Osteoblast (primary cell): ENCODE data around the gene SAP30L. TPM values are rescaled to one million over a fixed set of nuclear protein-coding genes. Genes with fewer than 3 reads are reported as not detected.

Experiments used
- DNase-seq: peaks from one replicate; pipeline ENCODE4 v3.0.0; 2011; ENCODE audit warnings: low spot score, mixed read lengths; ENCODE audit not compliant: insufficient read length; ENCODE audit errors: missing footprints
- H2AFZ ChIP-seq: 2 replicates; pipeline ENCODE4 v1.6.0; 2011; ENCODE audit warnings: mild to moderate bottlenecking, low read length
- H3K27ac ChIP-seq: 2 replicates; pipeline ENCODE4 v1.5.1; 2011; ENCODE audit warnings: mild to moderate bottlenecking, low read depth, low read length, moderate library complexity
- H3K27me3 ChIP-seq: 2 replicates; pipeline ENCODE4 v1.6.0; 2012; ENCODE audit warnings: mild to moderate bottlenecking, control low read depth, inconsistent platforms, low read length, moderate library complexity; ENCODE audit not compliant: insufficient read depth
- H3K36me3 ChIP-seq: 2 replicates; pipeline ENCODE4 v1.5.1; 2011; ENCODE audit warnings: mild to moderate bottlenecking, low read length, control low read depth, moderate library complexity; ENCODE audit not compliant: insufficient read depth
- H3K4me1 ChIP-seq: 2 replicates; pipeline ENCODE4 v1.5.1; 2011; ENCODE audit warnings: mild to moderate bottlenecking, low read length, control low read depth, moderate library complexity; ENCODE audit not compliant: insufficient read depth
- H3K4me2 ChIP-seq: 2 replicates; pipeline ENCODE4 v1.6.0; 2011; ENCODE audit warnings: mild to moderate bottlenecking, low read length; ENCODE audit not compliant: insufficient read depth
- H3K4me3 ChIP-seq: fragments of 200-600 bp; sonication (generic); 3 replicates; pipeline ENCODE4 v1.5.1; 2012; ENCODE audit warnings: mild to moderate bottlenecking, low read length, inconsistent platforms; ENCODE audit not compliant: insufficient read depth
- H3K79me2 ChIP-seq: 2 replicates; pipeline ENCODE4 v1.6.0; 2012; ENCODE audit warnings: mild to moderate bottlenecking, low read length, control low read depth, inconsistent platforms; ENCODE audit not compliant: insufficient read depth
- H3K9me3 ChIP-seq: 2 replicates; pipeline ENCODE4 v1.5.1; 2011; ENCODE audit warnings: low read depth, low read length, control low read depth
- H4K20me1 ChIP-seq: 2 replicates; pipeline ENCODE4 v1.6.0; 2012; ENCODE audit warnings: mild to moderate bottlenecking, low read length, control low read depth; ENCODE audit not compliant: insufficient read depth
- CTCF ChIP-seq: IDR thresholded peaks from 2 replicates; pipeline ENCODE4 v1.5.1; 2011; ENCODE audit warnings: mild to moderate bottlenecking, low read depth, low read length, moderate library complexity; ENCODE audit errors: extremely low read depth
- total RNA-seq: library from RNA; depleted of rRNA; stranded (reverse); fragments of >200 nt; gene quantifications from 2 replicates; pipeline ENCODE4 v1.2.3, GENCODE V29; 2012

The SAP30L gene
- total RNA-seq, 1 donor, result 32.2 TPM

GRCh38 chr5:154479160-154479943 lies 33.6 kb downstream of the SAP30L start:
- H3K27ac ChIP-seq, result no peak overlapping the region
- no peak overlapping the region for H2AFZ ChIP-seq
- no peaks in the 10 kb centered on the region for H3K9me3 ChIP-seq
- no peaks in the 10 kb centered on the region for H4K20me1 ChIP-seq
- no peak for TF ChIP-seq CTCF
- no peaks in the 10 kb centered on the region for H3K79me2 ChIP-seq
- no peaks in the 10 kb centered on the region for H3K4me1 ChIP-seq
- H3K4me2 ChIP-seq, result no peak overlapping the region
- no peak overlapping the region for H3K4me3 ChIP-seq
- H3K27me3 ChIP-seq, result peaks cover 98% of the 10 kb centered on the region
- no peaks in the 10 kb centered on the region for H3K36me3 ChIP-seq
- DNase-seq, result no peak

GRCh38 chr5:154479944-154480750 lies 34.4 kb downstream of the SAP30L start:
- no peaks in the 10 kb centered on the region for H3K36me3 ChIP-seq
- H3K27ac ChIP-seq, result no peak overlapping the region
- no peaks in the 10 kb centered on the region for H3K9me3 ChIP-seq
- H4K20me1 ChIP-seq, result no peaks in the 10 kb centered on the region
- TF ChIP-seq CTCF, result no peak
- no peaks in the 10 kb centered on the region for H3K4me1 ChIP-seq
- DNase-seq, result no peak
- no peak overlapping the region for H3K4me3 ChIP-seq
- H3K79me2 ChIP-seq, result no peaks in the 10 kb centered on the region
- H2AFZ ChIP-seq, result no peak overlapping the region
- peaks cover 98% of the 10 kb centered on the region for H3K27me3 ChIP-seq
- H3K4me2 ChIP-seq, result no peak overlapping the region

GRCh38 chr5:154480847-154481246 lies 35.0 kb downstream of the SAP30L start:
- peaks cover 98% of the 10 kb centered on the region for H3K27me3 ChIP-seq
- TF ChIP-seq CTCF, result no peak
- H3K4me3 ChIP-seq, result no peak overlapping the region
- H3K4me1 ChIP-seq, result no peaks in the 10 kb centered on the region
- H2AFZ ChIP-seq, result no peak overlapping the region
- H3K27ac ChIP-seq, result no peak overlapping the region
- no peaks in the 10 kb centered on the region for H3K36me3 ChIP-seq
- no peaks in the 10 kb centered on the region for H3K9me3 ChIP-seq
- no peaks in the 10 kb centered on the region for H3K79me2 ChIP-seq
- no peak for DNase-seq
- H4K20me1 ChIP-seq, result no peaks in the 10 kb centered on the region
- no peak overlapping the region for H3K4me2 ChIP-seq
